ENCODE measurements around the gene RNF44.

RNF44 gene

DNA sequence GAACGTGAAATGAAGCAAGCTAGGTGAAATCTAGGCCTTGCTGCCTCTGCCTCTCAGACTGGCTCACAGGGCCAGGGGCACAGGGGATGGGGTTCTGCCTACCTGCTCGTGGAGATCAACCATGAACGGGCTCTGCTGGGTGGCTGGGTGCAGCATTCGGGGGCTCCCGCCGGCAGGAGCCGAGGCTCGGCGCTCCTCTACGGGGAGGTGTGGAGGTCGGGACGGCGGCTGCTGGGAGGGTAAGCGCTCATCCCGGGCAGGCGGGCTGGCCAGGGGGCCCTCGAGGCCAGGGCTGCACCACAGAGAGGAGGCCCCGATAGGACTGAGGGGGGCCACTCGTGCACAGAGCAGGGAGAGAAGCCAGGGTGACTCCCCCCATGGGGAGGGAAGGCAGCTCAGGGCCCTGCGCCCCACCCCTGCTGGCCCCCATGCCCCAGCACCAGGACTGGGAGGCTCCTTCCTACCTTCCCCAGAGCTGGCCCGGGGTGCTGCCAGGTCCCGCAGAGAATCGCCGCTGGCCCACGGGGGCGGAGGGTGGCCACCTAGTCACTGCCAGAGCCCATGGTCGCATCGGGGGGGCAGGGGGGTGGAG is 5.2 kb downstream of the RNF44 start:
- no peak overlapping the region for H3K4me3 ChIP-seq (ENCODE audit: low read depth, low read length)
- TF ChIP-seq, protein P1, sequence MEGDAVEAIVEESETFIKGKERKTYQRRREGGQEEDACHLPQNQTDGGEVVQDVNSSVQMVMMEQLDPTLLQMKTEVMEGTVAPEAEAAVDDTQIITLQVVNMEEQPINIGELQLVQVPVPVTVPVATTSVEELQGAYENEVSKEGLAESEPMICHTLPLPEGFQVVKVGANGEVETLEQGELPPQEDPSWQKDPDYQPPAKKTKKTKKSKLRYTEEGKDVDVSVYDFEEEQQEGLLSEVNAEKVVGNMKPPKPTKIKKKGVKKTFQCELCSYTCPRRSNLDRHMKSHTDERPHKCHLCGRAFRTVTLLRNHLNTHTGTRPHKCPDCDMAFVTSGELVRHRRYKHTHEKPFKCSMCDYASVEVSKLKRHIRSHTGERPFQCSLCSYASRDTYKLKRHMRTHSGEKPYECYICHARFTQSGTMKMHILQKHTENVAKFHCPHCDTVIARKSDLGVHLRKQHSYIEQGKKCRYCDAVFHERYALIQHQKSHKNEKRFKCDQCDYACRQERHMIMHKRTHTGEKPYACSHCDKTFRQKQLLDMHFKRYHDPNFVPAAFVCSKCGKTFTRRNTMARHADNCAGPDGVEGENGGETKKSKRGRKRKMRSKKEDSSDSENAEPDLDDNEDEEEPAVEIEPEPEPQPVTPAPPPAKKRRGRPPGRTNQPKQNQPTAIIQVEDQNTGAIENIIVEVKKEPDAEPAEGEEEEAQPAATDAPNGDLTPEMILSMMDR (conservative IDR thresholded peaks at IDR 0.05; ENCODE audit: low read depth, low read length) = no peak

DNA sequence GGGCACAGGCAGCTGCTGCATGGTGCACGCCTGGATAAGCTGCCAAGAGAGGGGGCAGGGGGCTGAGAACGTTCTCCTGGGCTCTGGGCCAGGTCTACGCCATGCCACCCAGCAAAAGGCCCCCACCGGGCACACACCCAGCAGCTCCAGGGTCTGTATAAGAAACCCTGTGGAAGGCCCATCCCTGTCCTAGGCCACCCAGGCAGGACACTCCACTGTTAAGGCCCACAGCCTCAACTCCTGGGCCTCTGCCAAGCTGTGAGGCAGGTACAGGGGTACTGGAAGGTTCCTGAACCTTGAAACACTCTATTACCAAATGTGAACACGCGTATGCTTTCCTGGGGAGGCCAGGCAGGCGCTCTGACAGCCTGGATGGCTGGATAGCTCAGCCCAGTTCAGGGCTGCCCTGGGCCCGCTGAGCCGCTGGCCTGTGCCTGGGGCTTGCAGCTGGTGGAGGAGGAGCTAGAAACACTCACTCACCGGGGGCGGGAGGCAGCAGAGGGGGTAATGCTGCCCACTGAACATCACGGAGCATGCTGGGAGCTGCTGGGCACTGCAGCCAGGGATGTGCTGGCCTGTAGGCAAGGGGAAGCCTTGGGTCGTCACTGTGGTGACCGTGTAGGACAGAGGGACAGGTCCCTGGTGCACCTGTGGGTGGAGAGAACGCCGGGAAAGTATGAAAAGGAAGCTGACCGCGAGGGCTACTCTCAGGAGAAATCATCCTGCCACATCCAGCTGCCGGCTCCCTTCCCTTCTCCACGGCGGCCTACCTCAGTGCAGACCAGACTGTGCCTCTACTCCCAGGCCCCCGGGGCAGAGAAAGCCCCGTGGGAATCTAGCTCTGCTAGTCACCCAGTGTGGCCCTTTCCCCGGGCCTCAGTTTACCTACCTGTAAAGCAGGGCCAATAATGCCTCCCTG is 6.0 kb downstream of the RNF44 start:
- peak; percentile 57 for DNase-seq (ENCODE audit: low read depth)
- TF ChIP-seq, protein P1 (conservative IDR thresholded peaks at IDR 0.05; ENCODE audit: low read depth, low read length) = no peak
- H3K4me3 ChIP-seq (ENCODE audit: low read depth, low read length) = no peak overlapping the region

More for the DNA sequence above, 5.2 kb downstream of the RNF44 start:
- no peak for DNase-seq (ENCODE audit: low read depth)

DNA sequence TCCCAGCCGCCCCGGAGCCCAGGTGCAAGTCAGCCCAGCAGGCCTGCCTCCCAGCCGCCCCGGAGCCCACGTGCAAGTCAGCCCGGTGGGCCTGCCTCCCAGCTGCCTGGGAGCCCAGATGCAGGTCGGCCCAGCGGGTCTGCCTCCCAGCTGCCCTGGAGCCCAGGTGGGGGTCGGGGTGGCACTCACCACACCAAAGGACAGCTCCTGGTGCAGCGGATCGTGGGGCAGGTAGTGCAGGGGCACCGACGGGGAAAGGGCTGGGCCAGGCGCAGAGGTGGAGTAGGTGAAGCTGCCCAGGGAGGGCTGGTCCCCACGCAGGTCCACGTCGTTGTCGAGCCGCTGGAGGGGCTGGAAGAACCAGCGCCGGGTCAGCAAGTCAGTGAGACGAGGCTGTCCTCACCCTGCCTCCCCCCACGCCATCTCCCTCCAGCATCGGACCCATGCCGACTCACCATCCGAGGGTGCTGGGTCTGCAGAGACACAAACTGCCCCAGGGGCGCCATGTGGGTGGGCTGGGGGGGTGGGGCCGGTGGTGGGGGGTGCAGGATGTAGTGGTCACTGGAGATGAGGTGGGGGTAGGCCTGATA is 6.7 kb downstream of the RNF44 start:
- DNase-seq (ENCODE audit: low read depth) = no peak
- TF ChIP-seq, protein P1 (conservative IDR thresholded peaks at IDR 0.05; ENCODE audit: low read depth, low read length) = no peak
- no peak overlapping the region for H3K4me3 ChIP-seq (ENCODE audit: low read depth, low read length)

DNA sequence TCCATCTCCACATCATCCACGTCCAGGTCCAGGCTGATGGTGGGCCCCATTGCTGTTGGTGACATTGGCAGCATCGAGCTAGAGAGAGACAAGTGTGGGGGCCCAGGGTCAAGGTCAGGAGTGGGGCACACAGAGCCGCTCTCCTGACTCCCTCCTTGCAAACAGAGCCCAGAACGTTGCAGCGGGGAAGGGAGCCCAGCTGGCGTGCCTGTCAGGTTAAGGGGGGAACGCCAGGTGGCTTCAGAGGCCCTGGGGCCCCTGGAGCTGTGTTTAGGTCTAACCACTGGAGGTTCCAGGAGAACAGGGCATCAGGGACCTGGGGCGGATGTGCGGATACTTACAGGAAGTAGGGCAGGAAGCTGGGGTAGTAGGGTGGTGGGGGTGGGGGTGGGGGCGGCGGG is 7.5 kb downstream of the RNF44 start:
- TF ChIP-seq, protein P1 (conservative IDR thresholded peaks at IDR 0.05; ENCODE audit: low read depth, low read length) = no peak
- DNase-seq (ENCODE audit: low read depth) = no peak
- H3K4me3 ChIP-seq (ENCODE audit: low read depth, low read length) = no peak overlapping the region

DNA sequence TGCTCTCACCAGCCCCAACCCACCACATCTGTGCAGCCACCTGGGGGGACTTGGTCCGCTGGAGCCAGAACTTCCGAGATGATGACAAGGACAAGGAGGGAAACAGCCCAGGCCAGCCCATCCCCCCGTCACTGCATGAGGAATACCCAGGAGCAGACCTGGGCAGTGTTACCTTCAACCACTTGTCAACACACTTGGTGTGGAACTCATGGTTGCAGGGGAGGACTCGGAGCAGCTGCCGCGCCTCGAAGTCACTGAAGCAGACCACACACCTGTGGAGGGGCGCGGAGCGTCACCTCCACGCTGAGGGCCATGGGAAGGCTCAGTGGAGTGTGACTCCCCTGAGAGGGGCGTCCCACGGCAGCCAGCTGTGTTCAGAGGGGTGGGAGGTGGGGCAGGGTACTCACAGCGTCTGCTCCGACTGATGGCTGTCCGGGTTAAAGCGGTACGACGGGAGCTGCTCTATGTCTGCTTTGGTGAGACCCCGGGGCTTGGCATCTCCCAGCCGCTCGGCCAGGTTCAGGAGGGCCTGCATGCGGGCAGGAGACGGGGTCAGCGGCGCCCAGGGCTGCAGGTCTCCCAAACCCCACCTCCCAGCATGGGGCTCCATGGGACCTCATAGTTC is 8.0 kb downstream of the RNF44 start:
- H3K4me3 ChIP-seq (ENCODE audit: low read depth, low read length) = no peak overlapping the region
- TF ChIP-seq, protein P1 (conservative IDR thresholded peaks at IDR 0.05; ENCODE audit: low read depth, low read length) = no peak
- no peak for DNase-seq (ENCODE audit: low read depth)

DNA sequence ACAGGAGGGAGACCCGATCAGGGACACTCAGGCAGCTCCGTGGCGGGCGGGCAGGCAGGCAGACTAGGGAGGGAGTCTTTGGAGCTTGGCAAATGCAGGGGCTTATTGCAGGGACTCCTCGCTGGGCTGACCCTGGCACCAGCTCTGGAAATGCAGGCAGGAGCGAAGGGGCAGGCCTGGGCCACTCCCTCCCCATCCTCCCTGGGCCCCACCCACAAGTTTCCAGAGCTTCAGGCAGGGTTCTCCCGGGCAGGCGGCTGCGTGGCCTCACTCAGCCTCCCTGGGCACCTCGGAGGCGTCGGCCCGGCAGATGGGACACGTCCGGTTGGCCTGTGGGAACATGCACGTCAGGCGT is 8.5 kb downstream of the RNF44 start:
- TF ChIP-seq, protein P1 (conservative IDR thresholded peaks at IDR 0.05; ENCODE audit: low read depth, low read length) = no peak
- no peak for DNase-seq (ENCODE audit: low read depth)
- no peak overlapping the region for H3K4me3 ChIP-seq (ENCODE audit: low read depth, low read length)
